ENCODE data around the gene TANK. TPM values are rescaled to one million over a fixed set of nuclear protein-coding genes. Genes with fewer than 3 reads are reported as not detected.

TANK gene
- total and polyA plus RNA-seq, 8 donors: 12.2 to 140 (median 46.1) TPM

DNA sequence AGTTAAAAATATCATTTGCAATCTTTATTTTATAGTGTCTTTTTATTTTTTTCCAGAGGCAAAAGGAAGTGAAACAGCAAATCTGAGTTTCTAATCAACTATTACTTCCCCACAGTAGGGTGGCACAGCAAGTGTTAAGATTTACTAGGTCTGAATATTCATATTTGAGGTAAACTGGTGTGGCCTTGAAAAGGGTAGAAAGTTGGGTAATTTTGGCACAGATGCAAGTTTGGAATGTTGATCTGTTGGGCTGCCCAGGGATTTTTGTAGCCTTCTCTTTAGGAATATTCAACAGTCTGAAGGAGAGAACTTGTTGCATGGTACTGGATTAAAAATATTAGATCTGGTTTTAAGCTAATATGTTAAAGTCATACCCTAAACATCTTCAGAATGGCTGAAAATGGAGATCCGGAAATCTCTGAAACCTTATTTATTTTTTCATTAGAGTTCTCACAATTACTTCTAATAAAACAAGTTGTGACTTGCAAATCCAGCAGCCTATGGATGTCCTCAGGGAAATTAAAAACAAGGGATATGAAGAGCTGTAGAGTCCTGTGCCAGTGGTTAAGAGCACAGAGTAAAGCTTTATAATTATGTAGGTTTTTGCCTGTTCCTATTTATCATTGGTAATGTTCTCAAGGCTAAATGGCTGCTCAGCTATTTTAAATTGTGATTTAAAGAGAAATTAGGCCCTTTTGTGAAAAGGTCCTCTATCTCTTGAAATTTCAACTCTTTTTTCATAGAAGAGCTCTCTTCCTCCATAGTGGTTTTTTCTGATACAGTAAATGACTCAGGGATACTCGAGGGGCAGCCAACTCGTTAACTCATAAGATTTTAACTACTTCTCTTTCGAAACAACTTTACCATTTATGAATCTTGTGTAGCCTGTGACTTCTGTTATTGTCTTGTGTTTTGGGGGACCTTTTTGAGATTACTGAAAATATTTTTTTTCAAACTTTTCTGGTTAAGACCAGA is 11.0 kb downstream of the TANK start:
- Histone ChIP-seq H3K4me3 (no peak overlapping the region), H3K27me3 (no peaks in the 10 kb centered on the region), H3K36me3 (peaks cover 0 to 7% (median 0%) of the 10 kb centered on the region in 4 donors), H3K27ac (no peak overlapping the region), H3K9me3 (no peaks in the 10 kb centered on the region), H3K4me1 (peaks cover 0 to 68% (median 20%) of the 10 kb centered on the region in 4 donors)
- WGBS, 5 donors: 75 to 88% (median 79%) methylated on average over 4 of the region's 4 CpGs
- intact Hi-C loops (cut with DNase I; ENCODE audit: low total_unique reads): no loop called here
- no peak for DNase-seq
- TF ChIP-seq, protein P1, sequence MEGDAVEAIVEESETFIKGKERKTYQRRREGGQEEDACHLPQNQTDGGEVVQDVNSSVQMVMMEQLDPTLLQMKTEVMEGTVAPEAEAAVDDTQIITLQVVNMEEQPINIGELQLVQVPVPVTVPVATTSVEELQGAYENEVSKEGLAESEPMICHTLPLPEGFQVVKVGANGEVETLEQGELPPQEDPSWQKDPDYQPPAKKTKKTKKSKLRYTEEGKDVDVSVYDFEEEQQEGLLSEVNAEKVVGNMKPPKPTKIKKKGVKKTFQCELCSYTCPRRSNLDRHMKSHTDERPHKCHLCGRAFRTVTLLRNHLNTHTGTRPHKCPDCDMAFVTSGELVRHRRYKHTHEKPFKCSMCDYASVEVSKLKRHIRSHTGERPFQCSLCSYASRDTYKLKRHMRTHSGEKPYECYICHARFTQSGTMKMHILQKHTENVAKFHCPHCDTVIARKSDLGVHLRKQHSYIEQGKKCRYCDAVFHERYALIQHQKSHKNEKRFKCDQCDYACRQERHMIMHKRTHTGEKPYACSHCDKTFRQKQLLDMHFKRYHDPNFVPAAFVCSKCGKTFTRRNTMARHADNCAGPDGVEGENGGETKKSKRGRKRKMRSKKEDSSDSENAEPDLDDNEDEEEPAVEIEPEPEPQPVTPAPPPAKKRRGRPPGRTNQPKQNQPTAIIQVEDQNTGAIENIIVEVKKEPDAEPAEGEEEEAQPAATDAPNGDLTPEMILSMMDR (IDR thresholded peaks at IDR 0.05): no peak
- TF ChIP-seq POLR2A (IDR thresholded peaks at IDR 0.05) (no peak), EP300 (IDR thresholded peaks at IDR 0.05) (no peak), POLR2AphosphoS5 (IDR thresholded peaks at IDR 0.05) (no peak)

- Histone ChIP-seq H3K27ac (no peak overlapping the region), H3K36me3 (no peaks in the 10 kb centered on the region), H3K27me3 (no peaks in the 10 kb centered on the region), H3K9me3 (no peaks in the 10 kb centered on the region), H3K4me1 (peaks cover 0 to 57% (median 15%) of the 10 kb centered on the region in 4 donors), H3K4me3 (no peak overlapping the region)
- intact Hi-C loops (cut with DNase I; ENCODE audit: low total_unique reads): no loop called here
- no peak for DNase-seq
- WGBS, 5 donors: 89 to 94% (median 90%) methylated on average over 4 of the region's 4 CpGs
- TF ChIP-seq POLR2A (IDR thresholded peaks at IDR 0.05) (no peak), POLR2AphosphoS5 (IDR thresholded peaks at IDR 0.05) (no peak), EP300 (IDR thresholded peaks at IDR 0.05) (no peak)
Observed at GRCh38 chr2:161172901-161173540, 12.8 kb downstream of the TANK start.

DNA sequence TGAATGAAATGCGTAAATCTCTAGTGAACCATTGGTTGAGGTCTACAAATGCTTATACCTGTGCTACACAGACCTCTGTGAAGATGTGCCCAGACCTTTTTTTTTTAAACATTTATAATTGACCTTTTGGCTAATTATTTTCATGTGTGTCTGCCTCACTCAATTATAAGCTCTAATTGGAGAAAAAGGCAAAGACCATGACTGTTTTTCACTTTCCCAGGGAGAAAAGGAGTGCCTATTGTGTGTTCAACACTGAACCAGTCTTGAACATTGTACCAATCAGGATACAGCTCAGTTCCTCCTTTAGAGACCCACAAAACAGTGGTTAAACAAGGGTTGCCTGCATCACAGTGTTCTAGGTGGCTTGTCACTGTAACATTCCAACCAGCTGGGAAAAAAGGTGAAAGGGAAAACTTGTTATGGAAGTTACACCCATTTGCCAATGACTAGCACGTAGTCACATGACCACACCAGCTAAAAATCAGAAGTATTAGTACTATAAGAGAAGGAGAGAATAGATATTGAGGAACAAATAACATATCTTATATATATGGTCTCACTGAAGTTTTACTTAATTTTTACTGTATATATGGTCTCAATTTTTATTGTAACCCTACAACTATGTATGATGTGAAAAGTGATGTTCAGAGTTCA is 13.4 kb downstream of the TANK start:
- DNase-seq: no peak
- H3K27ac ChIP-seq: no peak overlapping the region
- no peak overlapping the region for H3K4me3 ChIP-seq
- no peaks in the 10 kb centered on the region for H3K9me3 ChIP-seq
- no peaks in the 10 kb centered on the region for H3K27me3 ChIP-seq
- peaks cover 0 to 53% (median 14%) of the 10 kb centered on the region in 4 donors for H3K4me1 ChIP-seq
- intact Hi-C loops (cut with DNase I; ENCODE audit: low total_unique reads): no loop called here
- TF ChIP-seq EP300 (IDR thresholded peaks at IDR 0.05) (no peak), POLR2A (IDR thresholded peaks at IDR 0.05) (no peak), POLR2AphosphoS5 (IDR thresholded peaks at IDR 0.05) (no peak)
- TF ChIP-seq, protein P1 (IDR thresholded peaks at IDR 0.05): no peak
- H3K36me3 ChIP-seq: no peaks in the 10 kb centered on the region
- 92 to 100% (median 96%) methylated on average over 2 of the region's 2 CpGs for WGBS, 5 donors

- no peaks in the 10 kb centered on the region for H3K27me3 ChIP-seq
- no peak overlapping the region for H3K4me3 ChIP-seq
- TF ChIP-seq POLR2AphosphoS5 (IDR thresholded peaks at IDR 0.05) (no peak), EP300 (IDR thresholded peaks at IDR 0.05) (no peak), POLR2A (IDR thresholded peaks at IDR 0.05) (no peak)
- TF ChIP-seq, protein P1 (IDR thresholded peaks at IDR 0.05): no peak
- intact Hi-C loops (cut with DNase I; ENCODE audit: low total_unique reads): no loop called here
- no peaks in the 10 kb centered on the region for H3K9me3 ChIP-seq
- no peak for DNase-seq
- 59 to 76% (median 71%) methylated on average over 1 of the region's 1 CpG for WGBS, 5 donors
- peaks cover 21 to 36% (median 36%) of the 10 kb centered on the region in 4 donors for H3K36me3 ChIP-seq
- H3K27ac ChIP-seq: no peak overlapping the region
- peaks cover 0 to 19% (median 4%) of the 10 kb centered on the region in 4 donors for H3K4me1 ChIP-seq
Observed at GRCh38 chr2:161177969-161178368, 17.7 kb downstream of the TANK start.

Data from stomach (tissue), 9 donors.